CD14-positive monocyte (primary cell): ENCODE results near the gene RTN4RL1. TPM values are rescaled to one million over a fixed set of nuclear protein-coding genes. Genes with fewer than 3 reads are reported as not detected.

Experiments used
- DNase-seq, 3 donors: peaks; one replicate each; pipeline ENCODE4 v3.0.0-alpha.2; 2011 to 2022
- H2AFZ ChIP-seq: 2 replicates; pipeline ENCODE4 v1.6.0; 2012; ENCODE audit warnings: mild to moderate bottlenecking, low read depth, low read length, inconsistent platforms; ENCODE audit not compliant: insufficient read depth, poor library complexity, severe bottlenecking
- H3K27ac ChIP-seq, 2 donors: 1 replicate in 1 of 2; 2 replicates in 1 of 2; pipeline ENCODE4 v1.5.1; 2012 to 2013; ENCODE audit warnings: low read length in 2 of 2, control low read depth in 1 of 2, inconsistent platforms in 1 of 2, low read depth in 1 of 2, mild to moderate bottlenecking in 1 of 2
- H3K27me3 ChIP-seq, 2 donors: one replicate each; pipeline versions ENCODE4 v1.6.0 to v1.6.1; 2011 to 2013; ENCODE audit warnings: low read length in 2 of 2; ENCODE audit not compliant: control insufficient read depth in 2 of 2, insufficient read depth in 2 of 2
- H3K36me3 ChIP-seq, 2 donors: replicated peaks in 1 of 2; 1 replicate in 1 of 2; 2 replicates in 1 of 2; pipeline versions ENCODE4 v1.5.1 to v1.6.1; 2012 to 2013; ENCODE audit warnings: low read length in 2 of 2, control low read depth in 1 of 2, inconsistent platforms in 1 of 2, mild to moderate bottlenecking in 1 of 2; ENCODE audit not compliant: insufficient read depth in 2 of 2, control insufficient read depth in 1 of 2
- H3K4me1 ChIP-seq, 2 donors: 1 replicate in 1 of 2; 2 replicates in 1 of 2; pipeline versions ENCODE4 v1.5.1 to v1.6.1; 2012 to 2013; ENCODE audit warnings: low read length in 2 of 2, control low read depth in 1 of 2, inconsistent platforms in 1 of 2, mild to moderate bottlenecking in 1 of 2, moderate library complexity in 1 of 2; ENCODE audit not compliant: insufficient read depth in 2 of 2, control insufficient read depth in 1 of 2
- H3K4me2 ChIP-seq: replicated peaks from 2 replicates; pipeline ENCODE3; 2012; ENCODE audit warnings: low read length, moderate library complexity, mild to moderate bottlenecking; ENCODE audit not compliant: poor library complexity, severe bottlenecking; ENCODE audit errors: extremely low read depth
- H3K4me3 ChIP-seq, 3 experiments: fragments of 200-600 bp in 1 of 3; sonication (generic) in 1 of 3; replicated peaks in 1 of 3; 1 replicate in 2 of 3; 2 replicates in 1 of 3; pipeline ENCODE4 v1.5.1; 2011 to 2013; ENCODE audit warnings: low read length in 3 of 3, mild to moderate bottlenecking in 3 of 3, control low read depth in 2 of 3, low read depth in 2 of 3, inconsistent platforms in 1 of 3, moderate library complexity in 1 of 3
- H3K79me2 ChIP-seq: 2 replicates; pipeline ENCODE4 v1.6.0; 2012; ENCODE audit warnings: mild to moderate bottlenecking, control low read depth, inconsistent platforms, low read length, moderate library complexity; ENCODE audit not compliant: insufficient read depth
- H3K9ac ChIP-seq: 2 replicates; pipeline ENCODE4 v1.6.0; 2017; ENCODE audit warnings: low read length, mild to moderate bottlenecking; ENCODE audit not compliant: insufficient read depth, poor library complexity, severe bottlenecking
- H3K9me3 ChIP-seq, 2 donors: replicated peaks in 1 of 2; 1 replicate in 1 of 2; 2 replicates in 1 of 2; pipeline versions ENCODE4 v1.5.1 to v1.6.1; 2012 to 2013; ENCODE audit warnings: low read length in 2 of 2, control low read depth in 1 of 2; ENCODE audit not compliant: control insufficient read depth in 1 of 2, insufficient read depth in 1 of 2
- H4K20me1 ChIP-seq: 2 replicates; pipeline ENCODE4 v1.6.0; 2012; ENCODE audit warnings: mild to moderate bottlenecking, low read length, control low read depth, moderate library complexity; ENCODE audit not compliant: insufficient read depth
- H3K27ac Mint-ChIP-seq, 7 donors: one replicate each; pipeline ENCODE4 v1.8.0; 2020; ENCODE audit warnings: mild to moderate bottlenecking in 7 of 7, mixed read lengths in 7 of 7, moderate library complexity in 6 of 7, inconsistent platforms in 2 of 7
- H3K27me3 Mint-ChIP-seq, 3 donors: one replicate each; pipeline ENCODE4 v1.8.0; 2021 to 2022; ENCODE audit warnings: low read depth in 3 of 3, mild to moderate bottlenecking in 3 of 3, mixed read lengths in 3 of 3, moderate library complexity in 3 of 3, inconsistent platforms in 1 of 3
- H3K36me3 Mint-ChIP-seq, 2 donors: one replicate each; pipeline ENCODE4 v1.8.0; 2020; ENCODE audit warnings: mixed read lengths in 2 of 2, inconsistent platforms in 1 of 2, mild to moderate bottlenecking in 1 of 2
- H3K4me1 Mint-ChIP-seq: one replicate; pipeline ENCODE4 v1.8.0; 2020; ENCODE audit warnings: mild to moderate bottlenecking, mixed read lengths
- H3K4me3 Mint-ChIP-seq, 2 donors: one replicate each; pipeline ENCODE4 v1.8.0; 2020; ENCODE audit warnings: mild to moderate bottlenecking in 2 of 2, mixed read lengths in 2 of 2, moderate library complexity in 1 of 2
- H3K9me3 Mint-ChIP-seq, 7 donors: one replicate each; pipeline ENCODE4 v1.8.0; 2020 to 2022; ENCODE audit warnings: mixed read lengths in 7 of 7, mild to moderate bottlenecking in 6 of 7, moderate library complexity in 6 of 7, inconsistent platforms in 2 of 7
- WGBS: methylation state at CpG from one replicate; pipeline ENCODE4 v1.1.5; 2013; ENCODE audit warnings: missing lambda C conversion rate; ENCODE audit not compliant: insufficient coverage; 5-methylcytosine and 5-hydroxymethylcytosine counted together
- intact Hi-C, 2 donors: fragments of 100-400 bp; cut with micrococcal nuclease; formaldehyde crosslinking; loops; one replicate each; pipeline versions ENCODE4 v1.15.0 to v1.15.1; 2023
- polyA plus RNA-seq, 3 donors: library from polyadenylated mRNA; depleted of rRNA in 1 of 3; unstranded in 2 of 3; stranded (reverse) in 1 of 3; fragments of 300-500 nt in 2 of 3; fragments of >200 nt in 1 of 3; fragmentation: Illumina TruSeq in 2 of 3; gene quantifications; 1 replicate in 2 of 3; 2 replicates in 1 of 3; pipeline ENCODE4 v1.2.3, GENCODE V29; 2012 to 2021
- TF ChIP-seq, protein P1 (sequence below): fragments of 200-600 bp; IDR thresholded peaks from one replicate; pipeline ENCODE4 v1.8.0; 2022; ENCODE audit warnings: antibody characterized with exemption, mild to moderate bottlenecking

RTN4RL1 gene
- polyA plus RNA-seq, 3 donors = 0.07 to 0.29 (median 0.11) TPM

DNA sequence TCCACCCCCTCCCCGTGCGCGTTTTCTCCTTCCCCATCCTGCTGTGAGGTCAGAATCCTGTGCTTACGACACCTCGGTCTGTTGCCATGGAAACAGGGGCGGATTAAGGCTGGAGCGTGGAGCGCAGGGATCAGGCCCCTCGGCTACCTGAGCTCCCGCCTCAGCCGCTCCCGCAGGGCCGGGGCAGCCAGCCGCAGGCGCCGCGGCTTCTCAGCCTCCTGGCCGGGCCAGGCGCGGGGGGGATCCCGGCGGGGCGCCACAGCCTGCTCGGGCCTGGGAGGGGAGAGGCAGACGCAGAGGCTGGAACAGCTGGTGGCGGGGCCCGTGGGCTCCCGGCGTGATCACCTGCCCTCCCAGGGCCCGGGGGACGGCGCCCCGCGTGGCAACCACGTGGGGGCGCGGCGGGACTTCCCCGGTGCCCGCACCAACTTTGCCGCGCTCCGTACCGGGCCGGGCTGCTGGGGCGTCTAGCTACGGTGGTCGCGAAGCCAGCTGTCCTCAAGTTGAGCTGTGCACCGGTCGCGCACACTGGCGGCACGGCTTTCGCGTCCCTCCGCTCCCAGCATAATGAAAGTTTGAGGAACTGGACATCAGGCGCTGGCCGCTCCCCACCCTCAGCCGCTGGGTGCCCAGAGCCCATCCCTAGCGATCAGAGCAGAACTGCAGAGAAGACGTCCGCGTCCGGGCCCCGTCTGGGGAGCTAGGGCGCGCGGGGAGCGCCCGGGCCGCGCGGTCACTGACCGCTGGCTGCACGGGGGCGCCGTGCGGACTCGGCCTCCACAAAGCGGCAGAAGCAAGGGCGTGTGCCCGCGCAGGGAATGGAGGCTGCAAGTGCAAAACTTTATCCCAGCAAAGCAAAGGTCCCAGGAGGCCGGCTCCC, 1.2 kb downstream of the RTN4RL1 start:
- intact Hi-C loops = loop anchor here in 1 of 2 donors (10.0 kb wide), 1 partner anchor 139 kb away; no protein-coding TSS in a partner anchor
- peak overlapping the region; percentile 84 for H3K4me2 ChIP-seq
- H3K27me3 Mint-ChIP-seq = peaks cover 59 to 95% (median 75%) of the 10 kb centered on the region in 3 donors

DNA sequence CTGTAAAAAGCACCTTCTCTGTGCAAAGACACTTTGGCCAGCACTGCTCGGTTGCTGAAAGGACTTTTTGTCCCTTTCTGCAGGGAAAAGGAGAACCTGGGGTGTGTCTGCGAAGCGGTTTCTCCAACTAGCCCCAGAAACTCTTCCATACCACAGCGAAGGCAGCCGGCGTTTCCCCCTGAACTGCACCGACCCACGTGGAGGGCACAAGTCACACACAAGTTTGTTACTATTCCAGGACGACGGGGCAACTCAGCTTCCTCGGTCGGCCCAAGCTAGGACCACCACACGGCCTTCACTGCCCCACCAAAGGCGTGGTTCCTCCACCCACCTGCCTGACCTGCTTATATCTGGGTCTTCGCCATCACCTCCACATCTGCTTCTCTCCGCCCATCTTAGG, 1.9 kb downstream of the RTN4RL1 start:
- H3K36me3 ChIP-seq = no peaks in the 10 kb centered on the region
- peak overlapping the region; percentile 84 for H3K4me2 ChIP-seq
- H4K20me1 ChIP-seq = no peaks in the 10 kb centered on the region
- H3K27me3 Mint-ChIP-seq = peaks cover 53 to 92% (median 69%) of the 10 kb centered on the region in 3 donors
- peaks cover 27 to 76% of the 10 kb centered on the region in 2 donors for H3K27me3 ChIP-seq
- no peak overlapping the region for H3K9ac ChIP-seq
- peak overlapping the region in 1 of 7 donors; percentile 80 for H3K27ac Mint-ChIP-seq
- 31% methylated on average over 12 of the region's 16 CpGs for WGBS
- peaks cover 0 to 23% (median 14%) of the 10 kb centered on the region in 7 donors for H3K9me3 Mint-ChIP-seq
- intact Hi-C loops = loop anchor here in 1 of 2 donors (10.0 kb wide), 1 partner anchor 138 kb away; no protein-coding TSS in a partner anchor
- H3K4me3 ChIP-seq = peak overlapping the region in 1 of 3 experiments; percentile 24
- no peak overlapping the region for H3K27ac ChIP-seq
- H3K79me2 ChIP-seq = no peaks in the 10 kb centered on the region
- peak overlapping the region; percentile 60 to 68 for H3K4me3 Mint-ChIP-seq
- peaks cover 5 to 7% of the 10 kb centered on the region in 2 donors for H3K36me3 Mint-ChIP-seq
- peaks cover 8 to 9% of the 10 kb centered on the region in 2 donors for H3K9me3 ChIP-seq
- TF ChIP-seq, protein P1, sequence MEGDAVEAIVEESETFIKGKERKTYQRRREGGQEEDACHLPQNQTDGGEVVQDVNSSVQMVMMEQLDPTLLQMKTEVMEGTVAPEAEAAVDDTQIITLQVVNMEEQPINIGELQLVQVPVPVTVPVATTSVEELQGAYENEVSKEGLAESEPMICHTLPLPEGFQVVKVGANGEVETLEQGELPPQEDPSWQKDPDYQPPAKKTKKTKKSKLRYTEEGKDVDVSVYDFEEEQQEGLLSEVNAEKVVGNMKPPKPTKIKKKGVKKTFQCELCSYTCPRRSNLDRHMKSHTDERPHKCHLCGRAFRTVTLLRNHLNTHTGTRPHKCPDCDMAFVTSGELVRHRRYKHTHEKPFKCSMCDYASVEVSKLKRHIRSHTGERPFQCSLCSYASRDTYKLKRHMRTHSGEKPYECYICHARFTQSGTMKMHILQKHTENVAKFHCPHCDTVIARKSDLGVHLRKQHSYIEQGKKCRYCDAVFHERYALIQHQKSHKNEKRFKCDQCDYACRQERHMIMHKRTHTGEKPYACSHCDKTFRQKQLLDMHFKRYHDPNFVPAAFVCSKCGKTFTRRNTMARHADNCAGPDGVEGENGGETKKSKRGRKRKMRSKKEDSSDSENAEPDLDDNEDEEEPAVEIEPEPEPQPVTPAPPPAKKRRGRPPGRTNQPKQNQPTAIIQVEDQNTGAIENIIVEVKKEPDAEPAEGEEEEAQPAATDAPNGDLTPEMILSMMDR = no peak
- H2AFZ ChIP-seq = no peak overlapping the region
- peaks cover 26% of the 10 kb centered on the region for H3K4me1 Mint-ChIP-seq
- H3K4me1 ChIP-seq = peaks cover 26 to 37% of the 10 kb centered on the region in 2 donors
- DNase-seq = no peak

More for the DNA sequence above, 1.2 kb downstream of the RTN4RL1 start:
- Mint-ChIP-seq H3K4me1 (peaks cover 26% of the 10 kb centered on the region), H3K4me3 (peak overlapping the region; percentile 80 to 96), H3K27ac (peak overlapping the region in 5 of 7 donors; percentile 41 to 87 (median 66)), H3K9me3 (peaks cover 0 to 23% (median 14%) of the 10 kb centered on the region in 7 donors), H3K36me3 (peaks cover 5 to 7% of the 10 kb centered on the region in 2 donors)
- H3K27me3 ChIP-seq = peaks cover 27 to 83% of the 10 kb centered on the region in 2 donors
- H2AFZ ChIP-seq = peak overlapping the region; percentile 77
- no peaks in the 10 kb centered on the region for H4K20me1 ChIP-seq
- H3K27ac ChIP-seq = no peak overlapping the region
- peak overlapping the region; percentile 32 for H3K9ac ChIP-seq
- under 1% methylated on average over 82 of the region's 85 CpGs for WGBS
- no peaks in the 10 kb centered on the region for H3K36me3 ChIP-seq
- H3K4me1 ChIP-seq = peaks cover 26 to 37% of the 10 kb centered on the region in 2 donors
- H3K9me3 ChIP-seq = peaks cover 8 to 9% of the 10 kb centered on the region in 2 donors
- H3K4me3 ChIP-seq = peak overlapping the region; percentile 10 to 75 (median 22)
- no peaks in the 10 kb centered on the region for H3K79me2 ChIP-seq
- peak; percentile 72 to 84 (median 80) for DNase-seq
- TF ChIP-seq, protein P1 = no peak
